GM12864 (cell line): Measurements from ENCODE around the gene KCTD10.

Source experiments
- DNase-seq: peaks from one replicate; pipeline ENCODE4 v3.0.0-alpha.2; 2011; ENCODE audit warnings: low read depth
- H3K4me3 ChIP-seq: 2 replicates; pipeline ENCODE4 v1.5.1; 2011; ENCODE audit warnings: mild to moderate bottlenecking, low read depth, low read length, control low read depth
- TF ChIP-seq, protein P1 (sequence below): IDR thresholded peaks from 2 replicates; pipeline ENCODE4 v1.5.1; 2011; ENCODE audit warnings: low read depth, mild to moderate bottlenecking, moderate library complexity, low read length, control low read depth, inconsistent platforms; ENCODE audit errors: missing control alignments

KCTD10 gene

GRCh38 chr12:109518820-109519665 lies 41.9 kb upstream of the KCTD10 start:
- DNase-seq, result no peak
- H3K4me3 ChIP-seq, result no peak overlapping the region
- TF ChIP-seq, protein P1, sequence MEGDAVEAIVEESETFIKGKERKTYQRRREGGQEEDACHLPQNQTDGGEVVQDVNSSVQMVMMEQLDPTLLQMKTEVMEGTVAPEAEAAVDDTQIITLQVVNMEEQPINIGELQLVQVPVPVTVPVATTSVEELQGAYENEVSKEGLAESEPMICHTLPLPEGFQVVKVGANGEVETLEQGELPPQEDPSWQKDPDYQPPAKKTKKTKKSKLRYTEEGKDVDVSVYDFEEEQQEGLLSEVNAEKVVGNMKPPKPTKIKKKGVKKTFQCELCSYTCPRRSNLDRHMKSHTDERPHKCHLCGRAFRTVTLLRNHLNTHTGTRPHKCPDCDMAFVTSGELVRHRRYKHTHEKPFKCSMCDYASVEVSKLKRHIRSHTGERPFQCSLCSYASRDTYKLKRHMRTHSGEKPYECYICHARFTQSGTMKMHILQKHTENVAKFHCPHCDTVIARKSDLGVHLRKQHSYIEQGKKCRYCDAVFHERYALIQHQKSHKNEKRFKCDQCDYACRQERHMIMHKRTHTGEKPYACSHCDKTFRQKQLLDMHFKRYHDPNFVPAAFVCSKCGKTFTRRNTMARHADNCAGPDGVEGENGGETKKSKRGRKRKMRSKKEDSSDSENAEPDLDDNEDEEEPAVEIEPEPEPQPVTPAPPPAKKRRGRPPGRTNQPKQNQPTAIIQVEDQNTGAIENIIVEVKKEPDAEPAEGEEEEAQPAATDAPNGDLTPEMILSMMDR, result peak; percentile 81

- TF ChIP-seq, protein P1, result no peak
Measured at GRCh38 chr12:109517619-109518018, 40.5 kb upstream of the KCTD10 start.

GRCh38 chr12:109513977-109514376 lies 36.9 kb upstream of the KCTD10 start:
- TF ChIP-seq, protein P1, result no peak
- no peak overlapping the region for H3K4me3 ChIP-seq
- no peak for DNase-seq

More at GRCh38 chr12:109517619-109518018, 40.5 kb upstream of the KCTD10 start:
- no peak for DNase-seq
- H3K4me3 ChIP-seq, result no peak overlapping the region

DNA sequence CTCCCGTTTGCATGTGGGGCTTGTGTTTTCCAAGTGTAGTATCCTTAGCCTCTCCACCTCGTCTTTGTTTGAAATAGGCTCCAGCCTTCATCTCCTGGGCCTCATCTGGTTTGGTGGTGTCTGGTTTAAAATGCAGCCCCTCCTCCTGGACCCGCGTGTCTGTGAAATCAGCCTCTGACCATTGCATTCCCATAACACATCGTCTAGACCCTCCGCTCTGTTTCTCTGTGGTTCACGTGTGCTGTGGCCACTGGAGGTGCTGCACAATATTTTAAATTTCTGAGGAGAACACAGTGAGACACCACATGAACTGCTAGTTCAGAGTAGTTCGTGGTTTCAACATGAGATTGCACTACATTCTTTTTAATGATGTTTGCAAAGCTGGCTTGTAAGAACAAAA lies 36.0 kb upstream of the KCTD10 start:
- DNase-seq, result no peak
- TF ChIP-seq, protein P1, result no peak
- H3K4me3 ChIP-seq, result no peak overlapping the region

GRCh38 chr12:109512608-109513007 lies 35.5 kb upstream of the KCTD10 start:
- TF ChIP-seq, protein P1, result no peak
- DNase-seq, result no peak
- H3K4me3 ChIP-seq, result no peak overlapping the region

GRCh38 chr12:109510196-109510595 lies 33.1 kb upstream of the KCTD10 start:
- TF ChIP-seq, protein P1, result no peak
- no peak for DNase-seq
- no peak overlapping the region for H3K4me3 ChIP-seq

GRCh38 chr12:109504068-109504467 lies 27.0 kb upstream of the KCTD10 start:
- no peak for DNase-seq
- H3K4me3 ChIP-seq, result no peak overlapping the region
- TF ChIP-seq, protein P1, result no peak
